B cell (primary cell): ENCODE results near the gene DHH. TPM values are rescaled to one million over a fixed set of nuclear protein-coding genes. Genes with fewer than 3 reads are reported as not detected.
A peak's percentile ranks its signal among the peaks of the same experiment; 100 is the strongest.

Experiments used
- ATAC-seq: fragments of 200-7000 bp; cut with Tn5 transposase; one replicate; pipeline ENCODE4 v1.10.0; 2021; ENCODE audit warnings: low read depth, mild to moderate bottlenecking, moderate number of reproducible peaks, moderate library complexity
- CTCF ChIA-PET: fragments of 350-600 bp; sonication (Branson Sonifier 250); formaldehyde crosslinking; loops from one replicate; lab custom pipeline; 2021; ENCODE audit warnings: antibody characterized with exemption, inconsistent platforms; lab: Charles Lee
- POLR2A ChIA-PET: fragments of 350-600 bp; sonication (Branson Sonifier 250); formaldehyde crosslinking; loops from one replicate; lab custom pipeline; 2021; ENCODE audit warnings: antibody characterized with exemption; lab: Charles Lee
- DNase-seq: peaks from one replicate; pipeline ENCODE4 v3.0.0; 2013
- H2AFZ ChIP-seq: 2 replicates; pipeline ENCODE4 v1.6.1; 2012; ENCODE audit warnings: mild to moderate bottlenecking, low read depth, low read length; ENCODE audit not compliant: insufficient read depth, poor library complexity, severe bottlenecking
- H3K27ac ChIP-seq, 2 donors: 1 replicate in 1 of 2; 2 replicates in 1 of 2; pipeline ENCODE4 v1.5.1; 2012 to 2013; ENCODE audit warnings: low read length in 2 of 2, mild to moderate bottlenecking in 2 of 2, moderate library complexity in 1 of 2
- H3K27me3 ChIP-seq, 4 experiments: fragments of 200-600 bp in 1 of 4; sonication (generic) in 1 of 4; replicated peaks in 1 of 4; 1 replicate in 2 of 4; 2 replicates in 2 of 4; pipeline versions ENCODE4 v1.6.1 to v1.7.0; 2013 to 2016; ENCODE audit warnings: low read length in 3 of 4, mild to moderate bottlenecking in 2 of 4, mixed read lengths in 1 of 4, moderate library complexity in 1 of 4; ENCODE audit not compliant: insufficient read depth in 4 of 4, control insufficient read depth in 3 of 4; ENCODE audit errors: control extremely low read depth in 1 of 4
- H3K36me3 ChIP-seq, 2 experiments: replicated peaks in 1 of 2; 1 replicate in 1 of 2; 2 replicates in 1 of 2; pipeline versions ENCODE4 v1.6.1 to v1.7.1; 2013; ENCODE audit warnings: low read length in 1 of 2; ENCODE audit not compliant: insufficient read depth in 2 of 2, control insufficient read depth in 1 of 2; ENCODE audit errors: control extremely low read depth in 1 of 2, extremely low read depth in 1 of 2
- H3K4me1 ChIP-seq, 2 donors: fragments of 200-600 bp in 1 of 2; sonication (generic) in 1 of 2; 1 replicate in 1 of 2; 2 replicates in 1 of 2; pipeline versions ENCODE4 v1.5.1 to v1.6.1; 2013 to 2017; ENCODE audit warnings: low read length in 2 of 2; ENCODE audit not compliant: control insufficient read depth in 2 of 2, insufficient read depth in 2 of 2
- H3K4me2 ChIP-seq: replicated peaks from 2 replicates; pipeline ENCODE3; 2012; ENCODE audit warnings: mild to moderate bottlenecking, low read depth, low read length; ENCODE audit not compliant: poor library complexity, severe bottlenecking
- H3K4me3 ChIP-seq, 5 experiments: fragments of 200-600 bp in 1 of 5; sonication (generic) in 1 of 5; 1 replicate in 3 of 5; 2 replicates in 2 of 5; pipeline versions ENCODE4 v1.5.1 to v1.7.0; 2011 to 2016; ENCODE audit warnings: low read length in 4 of 5, mild to moderate bottlenecking in 4 of 5, low read depth in 2 of 5, control low read depth in 1 of 5, moderate library complexity in 1 of 5; ENCODE audit not compliant: insufficient read depth in 1 of 5; ENCODE audit errors: control extremely low read depth in 1 of 5, extremely low read depth in 1 of 5
- H3K79me2 ChIP-seq: fragments of 200-600 bp; sonication (generic); one replicate; pipeline ENCODE4 v1.6.0; 2016; ENCODE audit warnings: low read length; ENCODE audit not compliant: control insufficient read depth, insufficient read depth
- H3K9ac ChIP-seq: fragments of 200-600 bp; sonication (generic); 2 replicates; pipeline ENCODE4 v1.6.1; 2017; ENCODE audit warnings: mild to moderate bottlenecking, low read length, moderate library complexity
- H3K9me3 ChIP-seq, 3 donors: one replicate each; pipeline versions ENCODE4 v1.6.1 to v1.7.1; 2013; ENCODE audit warnings: low read length in 2 of 3; ENCODE audit not compliant: control insufficient read depth in 2 of 3, insufficient read depth in 1 of 3; ENCODE audit errors: control extremely low read depth in 1 of 3
- H4K20me1 ChIP-seq: 2 replicates; pipeline ENCODE4 v1.6.0; 2012; ENCODE audit warnings: mild to moderate bottlenecking, low read length; ENCODE audit not compliant: insufficient read depth, control insufficient read depth, poor library complexity, severe bottlenecking
- H3K27ac Mint-ChIP-seq: one replicate; pipeline ENCODE4 v1.8.0; 2021; ENCODE audit warnings: mixed read lengths
- H3K27me3 Mint-ChIP-seq: one replicate; pipeline ENCODE4 v1.8.0; 2021; ENCODE audit warnings: mixed read lengths
- H3K4me1 Mint-ChIP-seq: one replicate; pipeline ENCODE4 v1.8.0; 2021; ENCODE audit warnings: mixed read lengths
- H3K4me3 Mint-ChIP-seq: one replicate; pipeline ENCODE4 v1.8.0; 2021; ENCODE audit warnings: mixed read lengths
- H3K9me3 Mint-ChIP-seq: one replicate; pipeline ENCODE4 v1.8.0; 2022; ENCODE audit warnings: mixed read lengths; ENCODE audit not compliant: insufficient read depth
- CTCF ChIP-seq: fragments of 200-600 bp; IDR thresholded peaks from one replicate; pipeline ENCODE4 v1.8.0; 2022; ENCODE audit warnings: antibody characterized with exemption, mild to moderate bottlenecking
- EZH2 ChIP-seq: IDR thresholded peaks from 2 replicates; pipeline ENCODE4 v1.6.1; 2012; ENCODE audit warnings: borderline replicate concordance, low read depth, mild to moderate bottlenecking, moderate library complexity, low read length; ENCODE audit not compliant: insufficient read depth, poor library complexity, severe bottlenecking
- WGBS: methylation state at CpG from one replicate; pipeline ENCODE4 v1.1.5; 2013; ENCODE audit warnings: missing lambda C conversion rate; ENCODE audit not compliant: insufficient coverage; 5-methylcytosine and 5-hydroxymethylcytosine counted together
- intact Hi-C: fragments of 100-400 bp; cut with micrococcal nuclease; formaldehyde crosslinking; loops from one replicate; pipeline ENCODE4 v1.10.0; 2022
- polyA plus RNA-seq: library from polyadenylated mRNA; depleted of rRNA; stranded (reverse); fragments of >200 nt; gene quantifications from 2 replicates; pipeline ENCODE4 v1.2.3, GENCODE V29; 2012
- total RNA-seq, 2 donors: library from RNA; stranded (reverse); fragments of 120-200 nt in 1 of 2; gene quantifications; 1 replicate in 1 of 2; 2 replicates in 1 of 2; pipeline versions ENCODE4 v1.2.3 to v1.2.4, GENCODE V29; 2013 to 2022

The DHH gene
- total and polyA plus RNA-seq, 2 donors (not counting 1 experiment from before 2014, with no cell fraction given), result 0.07 to 0.81 TPM

- ChIA-PET CTCF (interaction anchor here (0.6 to 17.6 kb wide), 26 partner anchors 10 to 1093 kb away, joined by 3 to 199 read pairs (median 4); partner anchors contain the start of genes FKBP11, LMBR1L, RHEBL1 and TUBA1B), POLR2A (interaction anchor here (0.8 to 0.9 kb wide), 3 partner anchors 11 to 89 kb away, joined by 3 to 4 read pairs (median 3); partner anchors contain the start of gene TUBA1B)
- WGBS, result 100% methylated on average over 1 of the region's 2 CpGs
- H3K4me3 ChIP-seq, result no peak overlapping the region
- H3K36me3 ChIP-seq, result peaks cover 0 to 43% of the 10 kb centered on the region in 2 experiments
- H3K27ac ChIP-seq, result no peak overlapping the region
- intact Hi-C loops, result loop anchor here (1.0 to 10.0 kb wide), 3 partner anchors 12 to 246 kb away; partner anchors contain the start of genes DNAJC22 and LMBR1L
- TF ChIP-seq EZH2 (no peak), CTCF (no peak)
- H2AFZ ChIP-seq, result no peak overlapping the region
- H3K4me3 Mint-ChIP-seq, result no peak overlapping the region
- peaks cover 0 to 16% (median 11%) of the 10 kb centered on the region in 4 experiments for H3K27me3 ChIP-seq
- peaks cover 21% of the 10 kb centered on the region for H4K20me1 ChIP-seq
- no peak overlapping the region for H3K9ac ChIP-seq
- ATAC-seq (no peak), DNase-seq (no peak)
- H3K4me2 ChIP-seq, result no peak overlapping the region
- peaks cover 0 to 9% (median 0%) of the 10 kb centered on the region in 3 donors for H3K9me3 ChIP-seq
- no peaks in the 10 kb centered on the region for H3K9me3 Mint-ChIP-seq
- peaks cover 11 to 13% of the 10 kb centered on the region in 2 donors for H3K4me1 ChIP-seq
- H3K4me1 Mint-ChIP-seq, result peaks cover 14% of the 10 kb centered on the region
- H3K27me3 Mint-ChIP-seq, result peaks cover 14% of the 10 kb centered on the region
- H3K79me2 ChIP-seq, result no peaks in the 10 kb centered on the region
- no peak overlapping the region for H3K27ac Mint-ChIP-seq
These were observed 4.1 kb upstream of the DHH start for GRCh38 chr12:49098703-49099102.

- peaks cover 18% of the 10 kb centered on the region for H3K4me1 Mint-ChIP-seq
- TF ChIP-seq EZH2 (no peak), CTCF (peak; percentile 80)
- ChIA-PET CTCF (interaction anchor here (0.7 to 17.6 kb wide), 22 partner anchors 11 to 245 kb away, joined by 3 to 199 read pairs (median 4); partner anchors contain the start of genes FKBP11, LMBR1L, RHEBL1 and TUBA1B), POLR2A (interaction anchor here (0.9 kb wide), 1 partner anchor 33 kb away, joined by 3 read pairs; the partner anchor contains the start of gene TUBA1B)
- Histone ChIP-seq H3K27me3 (peaks cover 0 to 22% (median 17%) of the 10 kb centered on the region in 4 experiments), H3K4me3 (no peak overlapping the region), H3K27ac (no peak overlapping the region), H3K9me3 (peaks cover 0 to 12% (median 0%) of the 10 kb centered on the region in 3 donors), H4K20me1 (peaks cover 17% of the 10 kb centered on the region), H2AFZ (no peak overlapping the region), H3K79me2 (no peaks in the 10 kb centered on the region), H3K4me2 (no peak overlapping the region), H3K4me1 (peaks cover 15 to 16% of the 10 kb centered on the region in 2 donors), H3K36me3 (peaks cover 0 to 36% of the 10 kb centered on the region in 2 experiments), H3K9ac (no peak overlapping the region)
- intact Hi-C loops, result loop anchor here (1.0 to 10.0 kb wide), 3 partner anchors 12 to 247 kb away; partner anchors contain the start of genes DNAJC22 and LMBR1L
- no peak overlapping the region for H3K4me3 Mint-ChIP-seq
- WGBS, result 80% methylated on average over 4 of the region's 4 CpGs
- DNase-seq (peak; percentile 74), ATAC-seq (peak; percentile 77)
- peak overlapping the region; percentile 20 for H3K27ac Mint-ChIP-seq
- H3K27me3 Mint-ChIP-seq, result peaks cover 17% of the 10 kb centered on the region
- H3K9me3 Mint-ChIP-seq, result no peaks in the 10 kb centered on the region
These were observed 3.4 kb upstream of the DHH start for GRCh38 chr12:49098035-49098451.
